ENCODE data around the gene GLG1.

GLG1 gene

DNA sequence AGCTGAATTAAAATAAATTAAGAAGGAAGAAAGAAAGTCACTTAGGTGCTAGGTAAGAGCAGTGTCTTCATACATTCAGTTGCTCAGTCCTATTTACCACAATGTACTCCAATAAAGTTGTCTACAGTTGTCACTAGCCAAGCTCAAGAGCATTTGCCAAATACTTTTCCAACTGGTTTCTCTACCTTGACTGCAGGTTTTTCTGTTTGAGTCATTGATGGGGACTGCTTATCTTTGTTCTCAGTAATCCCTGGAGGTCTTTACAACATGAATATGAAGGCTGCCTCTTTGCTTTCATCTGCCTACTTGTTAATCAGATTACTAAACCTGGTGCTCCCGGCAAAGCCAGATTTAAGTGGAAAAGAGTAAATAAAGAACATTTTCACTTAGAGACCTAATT, 121.0 kb downstream of the GLG1 start:
- WGBS, 2 experiments: 83 to 100% methylated on average over 1 of the region's 1 CpG
- no peaks in the 10 kb centered on the region for H3K4me1 ChIP-seq (ENCODE audit: control insufficient read depth, insufficient read depth, low read length)

GRCh38 chr16:74480150-74481029, 126.5 kb downstream of the GLG1 start:
- H3K9me3 ChIP-seq (ENCODE audit: control insufficient read depth, low read length): no peaks in the 10 kb centered on the region
- no peak overlapping the region for H3K27ac ChIP-seq (ENCODE audit: insufficient read depth, low read depth, low read length, poor library complexity, severe bottlenecking)
- no peaks in the 10 kb centered on the region for H3K27me3 ChIP-seq (ENCODE audit: control insufficient read depth, insufficient read depth, low read length, poor library complexity, severe bottlenecking)
- no peak overlapping the region for H3K4me3 ChIP-seq (ENCODE audit: insufficient read depth, low read depth, low read length)
- WGBS, 2 experiments: 89 to 92% methylated on average over 12 of the region's 12 CpGs
- peaks cover 18% of the 10 kb centered on the region for H3K36me3 ChIP-seq (ENCODE audit: control insufficient read depth, insufficient read depth, low read length)
- no peaks in the 10 kb centered on the region for H3K4me1 ChIP-seq (ENCODE audit: control insufficient read depth, insufficient read depth, low read length)

More for the DNA sequence above, 121.0 kb downstream of the GLG1 start:
- Histone ChIP-seq H3K9me3 (ENCODE audit: control insufficient read depth, low read length) (no peaks in the 10 kb centered on the region), H3K36me3 (ENCODE audit: control insufficient read depth, insufficient read depth, low read length) (peaks cover 11% of the 10 kb centered on the region), H3K4me3 (ENCODE audit: insufficient read depth, low read depth, low read length) (no peak overlapping the region), H3K27ac (ENCODE audit: insufficient read depth, low read depth, low read length, poor library complexity, severe bottlenecking) (no peak overlapping the region), H3K27me3 (ENCODE audit: control insufficient read depth, insufficient read depth, low read length, poor library complexity, severe bottlenecking) (no peaks in the 10 kb centered on the region)

DNA sequence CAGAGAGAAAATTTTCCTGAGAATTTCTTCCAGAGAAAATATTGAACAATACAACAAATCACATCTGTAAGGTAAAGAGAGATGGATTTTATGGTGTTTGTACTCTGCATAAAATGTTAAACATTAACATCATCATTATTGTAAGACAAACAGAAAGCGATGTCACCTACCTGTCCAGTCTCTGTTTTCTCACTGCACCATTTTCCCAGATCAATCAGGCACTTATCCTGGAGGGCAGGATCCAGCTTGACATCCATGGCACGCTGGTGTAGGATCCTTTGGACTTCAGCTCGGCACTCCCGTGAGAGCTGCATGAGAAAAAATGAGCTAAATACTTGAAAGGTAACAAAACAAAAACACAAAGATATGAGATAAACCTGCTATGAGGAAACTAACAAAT, 129.7 kb downstream of the GLG1 start:
- 93 to 98% methylated on average over 4 of the region's 4 CpGs for WGBS, 2 experiments
- Histone ChIP-seq H3K27ac (ENCODE audit: insufficient read depth, low read depth, low read length, poor library complexity, severe bottlenecking) (no peak overlapping the region), H3K4me1 (ENCODE audit: control insufficient read depth, insufficient read depth, low read length) (no peaks in the 10 kb centered on the region), H3K36me3 (ENCODE audit: control insufficient read depth, insufficient read depth, low read length) (peaks cover 11% of the 10 kb centered on the region), H3K9me3 (ENCODE audit: control insufficient read depth, low read length) (no peaks in the 10 kb centered on the region), H3K27me3 (ENCODE audit: control insufficient read depth, insufficient read depth, low read length, poor library complexity, severe bottlenecking) (no peaks in the 10 kb centered on the region), H3K4me3 (ENCODE audit: insufficient read depth, low read depth, low read length) (no peak overlapping the region)

DNA sequence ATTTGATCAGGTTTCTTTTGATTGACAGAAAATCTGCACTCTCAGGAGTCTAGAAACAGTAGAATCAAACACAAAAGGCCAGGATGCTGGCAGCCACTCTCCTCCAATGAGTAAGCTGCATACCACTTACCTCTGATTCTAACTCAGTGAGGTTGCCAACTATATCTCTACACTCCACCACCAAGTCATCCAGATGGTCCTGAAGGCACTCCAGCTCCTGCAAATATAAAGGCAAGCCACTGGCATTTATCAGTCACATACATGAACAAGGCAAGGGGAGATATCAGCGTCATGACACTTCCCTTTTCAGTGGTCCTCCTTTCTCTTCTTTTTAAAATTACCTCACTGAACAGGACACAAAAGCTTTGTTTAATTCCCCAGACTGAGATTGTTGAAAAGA, 132.5 kb downstream of the GLG1 start:
- Histone ChIP-seq H3K4me3 (ENCODE audit: insufficient read depth, low read depth, low read length) (no peak overlapping the region), H3K27ac (ENCODE audit: insufficient read depth, low read depth, low read length, poor library complexity, severe bottlenecking) (no peak overlapping the region), H3K36me3 (ENCODE audit: control insufficient read depth, insufficient read depth, low read length) (peaks cover 22% of the 10 kb centered on the region), H3K27me3 (ENCODE audit: control insufficient read depth, insufficient read depth, low read length, poor library complexity, severe bottlenecking) (no peaks in the 10 kb centered on the region), H3K9me3 (ENCODE audit: control insufficient read depth, low read length) (no peaks in the 10 kb centered on the region), H3K4me1 (ENCODE audit: control insufficient read depth, insufficient read depth, low read length) (no peaks in the 10 kb centered on the region)
- 90 to 100% methylated on average over 1 of the region's 1 CpG for WGBS, 2 experiments

- H3K4me1 ChIP-seq (ENCODE audit: control insufficient read depth, insufficient read depth, low read length): no peaks in the 10 kb centered on the region
- no peaks in the 10 kb centered on the region for H3K9me3 ChIP-seq (ENCODE audit: control insufficient read depth, low read length)
- WGBS, 2 experiments: 93 to 98% methylated on average over 3 of the region's 3 CpGs
- no peaks in the 10 kb centered on the region for H3K27me3 ChIP-seq (ENCODE audit: control insufficient read depth, insufficient read depth, low read length, poor library complexity, severe bottlenecking)
- no peak overlapping the region for H3K27ac ChIP-seq (ENCODE audit: insufficient read depth, low read depth, low read length, poor library complexity, severe bottlenecking)
- no peak overlapping the region for H3K4me3 ChIP-seq (ENCODE audit: insufficient read depth, low read depth, low read length)
- H3K36me3 ChIP-seq (ENCODE audit: control insufficient read depth, insufficient read depth, low read length): peaks cover 32% of the 10 kb centered on the region
Measured at GRCh38 chr16:74472540-74472939, 134.4 kb downstream of the GLG1 start.

DNA sequence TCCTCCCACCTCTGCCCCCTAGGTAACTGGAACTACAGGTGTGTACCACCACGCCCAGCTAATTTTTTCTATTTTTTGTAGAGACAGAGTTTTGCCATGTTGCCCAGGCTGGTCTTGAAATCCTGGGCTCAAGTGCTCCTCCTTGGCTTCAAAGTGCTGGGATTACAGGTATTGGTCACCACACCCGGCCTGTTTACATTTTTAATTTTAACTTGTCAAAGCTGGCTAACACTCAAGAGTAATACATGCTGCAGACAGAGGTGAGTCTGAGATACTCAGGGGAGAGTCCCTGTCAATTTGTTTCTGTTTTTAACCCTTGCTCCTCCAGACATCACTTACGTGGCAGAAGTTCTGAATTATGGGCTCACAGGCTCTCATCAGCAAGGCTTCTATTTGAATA, 134.9 kb downstream of the GLG1 start:
- peaks cover 37% of the 10 kb centered on the region for H3K36me3 ChIP-seq (ENCODE audit: control insufficient read depth, insufficient read depth, low read length)
- no peaks in the 10 kb centered on the region for H3K4me1 ChIP-seq (ENCODE audit: control insufficient read depth, insufficient read depth, low read length)
- no peaks in the 10 kb centered on the region for H3K9me3 ChIP-seq (ENCODE audit: control insufficient read depth, low read length)
- H3K4me3 ChIP-seq (ENCODE audit: insufficient read depth, low read depth, low read length): no peak overlapping the region
- H3K27ac ChIP-seq (ENCODE audit: insufficient read depth, low read depth, low read length, poor library complexity, severe bottlenecking): no peak overlapping the region
- no peaks in the 10 kb centered on the region for H3K27me3 ChIP-seq (ENCODE audit: control insufficient read depth, insufficient read depth, low read length, poor library complexity, severe bottlenecking)
- WGBS, 2 experiments: 94 to 95% methylated on average over 3 of the region's 3 CpGs

GRCh38 chr16:74469946-74470478, 136.9 kb downstream of the GLG1 start:
- H3K27me3 ChIP-seq (ENCODE audit: control insufficient read depth, insufficient read depth, low read length, poor library complexity, severe bottlenecking): no peaks in the 10 kb centered on the region
- peaks cover 44% of the 10 kb centered on the region for H3K36me3 ChIP-seq (ENCODE audit: control insufficient read depth, insufficient read depth, low read length)
- no peaks in the 10 kb centered on the region for H3K9me3 ChIP-seq (ENCODE audit: control insufficient read depth, low read length)
- no peak overlapping the region for H3K4me3 ChIP-seq (ENCODE audit: insufficient read depth, low read depth, low read length)
- whole genome bisulfite sequencing, 2 experiments: 92 to 95% methylated on average over 5 of the region's 6 CpGs
- no peak overlapping the region for H3K27ac ChIP-seq (ENCODE audit: insufficient read depth, low read depth, low read length, poor library complexity, severe bottlenecking)
- no peaks in the 10 kb centered on the region for H3K4me1 ChIP-seq (ENCODE audit: control insufficient read depth, insufficient read depth, low read length)

GRCh38 chr16:74468807-74469525, 137.9 kb downstream of the GLG1 start:
- Histone ChIP-seq H3K27ac (ENCODE audit: insufficient read depth, low read depth, low read length, poor library complexity, severe bottlenecking) (no peak overlapping the region), H3K27me3 (ENCODE audit: control insufficient read depth, insufficient read depth, low read length, poor library complexity, severe bottlenecking) (no peaks in the 10 kb centered on the region), H3K36me3 (ENCODE audit: control insufficient read depth, insufficient read depth, low read length) (peaks cover 49% of the 10 kb centered on the region), H3K4me3 (ENCODE audit: insufficient read depth, low read depth, low read length) (no peak overlapping the region), H3K9me3 (ENCODE audit: control insufficient read depth, low read length) (no peaks in the 10 kb centered on the region), H3K4me1 (ENCODE audit: control insufficient read depth, insufficient read depth, low read length) (no peaks in the 10 kb centered on the region)
- 95% methylated on average over 9 of the region's 9 CpGs for WGBS, 2 experiments

- Histone ChIP-seq H3K4me1 (ENCODE audit: control insufficient read depth, insufficient read depth, low read length) (no peaks in the 10 kb centered on the region), H3K9me3 (ENCODE audit: control insufficient read depth, low read length) (no peaks in the 10 kb centered on the region), H3K36me3 (ENCODE audit: control insufficient read depth, insufficient read depth, low read length) (peaks cover 64% of the 10 kb centered on the region), H3K4me3 (ENCODE audit: insufficient read depth, low read depth, low read length) (no peak overlapping the region), H3K27me3 (ENCODE audit: control insufficient read depth, insufficient read depth, low read length, poor library complexity, severe bottlenecking) (no peaks in the 10 kb centered on the region), H3K27ac (ENCODE audit: insufficient read depth, low read depth, low read length, poor library complexity, severe bottlenecking) (no peak overlapping the region)
- WGBS, 2 experiments: 93 to 95% methylated on average over 5 of the region's 5 CpGs
Measured at GRCh38 chr16:74466872-74467271, 140.0 kb downstream of the GLG1 start.
